ENCODE results near the gene NDST3. TPM values are rescaled to one million over a fixed set of nuclear protein-coding genes. Genes with fewer than 3 reads are reported as not detected.
"Not testable (repeated sequence)": the region's sequence is repeated elsewhere in the genome, so short reads cannot be mapped to it uniquely, and the experiment has no call there.

NDST3 gene
- total RNA-seq, 1 donor from 2014 or later = 1.5 TPM

DNA sequence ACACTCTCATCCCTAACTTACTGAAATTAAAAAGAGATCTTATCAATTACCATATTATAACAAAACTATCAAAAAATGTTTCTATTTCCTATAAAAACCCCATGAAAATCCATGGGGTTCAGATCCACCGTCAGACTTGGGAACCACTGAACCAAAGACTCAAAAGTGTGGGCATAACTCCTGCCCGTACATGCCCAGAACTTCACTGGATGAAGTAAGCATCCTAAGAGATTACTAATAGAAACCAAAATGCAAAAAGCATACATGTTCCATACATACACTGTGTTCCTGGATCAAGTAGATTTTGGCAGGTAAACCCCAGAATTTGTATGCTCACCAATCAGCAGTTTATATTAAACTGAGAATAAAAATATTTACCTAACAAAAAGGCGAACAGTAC is 252.4 kb downstream of the NDST3 start:
- Mint-ChIP-seq H3K4me1 (ENCODE audit: unreplicated experiment) (peaks cover 16% of the 10 kb centered on the region), H3K27me3 (no peaks in the 10 kb centered on the region), H3K27ac (no peak overlapping the region), H3K9me3 (no peaks in the 10 kb centered on the region), H3K36me3 (peaks cover 8% of the 10 kb centered on the region), H3K4me3 (no peak overlapping the region)
- TF ChIP-seq, protein P1, sequence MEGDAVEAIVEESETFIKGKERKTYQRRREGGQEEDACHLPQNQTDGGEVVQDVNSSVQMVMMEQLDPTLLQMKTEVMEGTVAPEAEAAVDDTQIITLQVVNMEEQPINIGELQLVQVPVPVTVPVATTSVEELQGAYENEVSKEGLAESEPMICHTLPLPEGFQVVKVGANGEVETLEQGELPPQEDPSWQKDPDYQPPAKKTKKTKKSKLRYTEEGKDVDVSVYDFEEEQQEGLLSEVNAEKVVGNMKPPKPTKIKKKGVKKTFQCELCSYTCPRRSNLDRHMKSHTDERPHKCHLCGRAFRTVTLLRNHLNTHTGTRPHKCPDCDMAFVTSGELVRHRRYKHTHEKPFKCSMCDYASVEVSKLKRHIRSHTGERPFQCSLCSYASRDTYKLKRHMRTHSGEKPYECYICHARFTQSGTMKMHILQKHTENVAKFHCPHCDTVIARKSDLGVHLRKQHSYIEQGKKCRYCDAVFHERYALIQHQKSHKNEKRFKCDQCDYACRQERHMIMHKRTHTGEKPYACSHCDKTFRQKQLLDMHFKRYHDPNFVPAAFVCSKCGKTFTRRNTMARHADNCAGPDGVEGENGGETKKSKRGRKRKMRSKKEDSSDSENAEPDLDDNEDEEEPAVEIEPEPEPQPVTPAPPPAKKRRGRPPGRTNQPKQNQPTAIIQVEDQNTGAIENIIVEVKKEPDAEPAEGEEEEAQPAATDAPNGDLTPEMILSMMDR (conservative IDR thresholded peaks at IDR 0.05) = no peak
- DNase-seq (ENCODE audit: extremely low spot score, unreplicated experiment) = no peak

DNA sequence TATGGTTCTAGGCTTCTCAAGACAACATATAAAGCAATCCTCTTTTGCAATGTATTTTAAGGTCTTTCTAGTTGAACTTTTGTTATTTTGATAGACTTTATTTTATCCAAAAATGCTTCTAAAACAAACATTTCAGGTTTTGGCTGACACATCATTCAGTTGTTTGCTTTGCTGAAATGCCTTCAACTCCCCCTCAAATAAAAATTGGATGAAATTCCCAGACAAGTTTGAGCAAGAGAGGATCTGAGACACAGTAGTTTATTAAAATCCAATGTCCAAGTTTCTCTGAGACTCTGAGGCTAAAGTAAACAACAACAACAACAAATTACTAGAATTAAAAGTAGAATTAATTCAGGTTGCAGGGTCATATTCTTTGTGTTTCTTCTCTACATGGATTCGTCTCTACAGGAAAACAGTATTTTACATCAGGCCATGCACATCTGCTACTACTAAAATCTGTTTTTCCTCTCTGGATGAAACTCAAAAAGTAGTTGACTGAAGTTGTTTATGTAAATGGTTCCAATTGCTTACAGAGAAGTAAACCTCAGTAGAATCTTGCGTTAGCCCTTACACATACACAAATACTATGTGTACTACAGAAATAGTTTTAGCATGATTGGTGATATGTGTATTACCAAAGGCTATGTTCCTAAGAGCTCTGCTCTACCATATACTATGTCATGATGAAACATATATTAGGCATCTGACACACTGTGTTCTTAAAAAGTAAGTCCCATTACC is 253.6 kb downstream of the NDST3 start:
- Mint-ChIP-seq H3K4me3 (no peak overlapping the region), H3K36me3 (peaks cover 3% of the 10 kb centered on the region), H3K27ac (no peak overlapping the region), H3K9me3 (no peaks in the 10 kb centered on the region), H3K4me1 (ENCODE audit: unreplicated experiment) (peaks cover 9% of the 10 kb centered on the region), H3K27me3 (no peaks in the 10 kb centered on the region)
- TF ChIP-seq, protein P1 (conservative IDR thresholded peaks at IDR 0.05) = no peak
- no peak for DNase-seq (ENCODE audit: extremely low spot score, unreplicated experiment)

DNA sequence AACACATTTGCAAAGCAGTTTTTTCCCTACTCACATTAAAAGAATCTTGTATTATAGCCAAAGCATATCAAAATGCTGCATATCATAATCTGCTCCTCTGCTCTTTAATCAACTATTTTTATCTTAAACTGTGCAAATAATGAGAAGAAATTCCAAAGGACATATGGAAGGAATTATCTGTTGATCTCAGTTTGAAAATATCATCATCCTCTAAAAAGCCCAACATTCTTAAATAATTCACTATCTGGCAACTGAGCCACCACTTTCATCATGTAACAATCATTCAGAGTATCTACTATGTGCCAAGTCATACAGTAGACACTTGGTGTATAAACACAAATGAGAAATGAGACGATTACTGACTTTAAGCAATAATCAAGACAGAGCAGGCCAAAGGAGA is 255.5 kb downstream of the NDST3 start:
- TF ChIP-seq, protein P1 (conservative IDR thresholded peaks at IDR 0.05) = no peak
- peaks cover 5% of the 10 kb centered on the region for H3K4me1 Mint-ChIP-seq (ENCODE audit: unreplicated experiment)
- H3K4me3 Mint-ChIP-seq = no peak overlapping the region
- peaks cover 3% of the 10 kb centered on the region for H3K36me3 Mint-ChIP-seq
- H3K9me3 Mint-ChIP-seq = no peaks in the 10 kb centered on the region
- no peak overlapping the region for H3K27ac Mint-ChIP-seq
- no peaks in the 10 kb centered on the region for H3K27me3 Mint-ChIP-seq
- DNase-seq (ENCODE audit: extremely low spot score, unreplicated experiment) = no peak

DNA sequence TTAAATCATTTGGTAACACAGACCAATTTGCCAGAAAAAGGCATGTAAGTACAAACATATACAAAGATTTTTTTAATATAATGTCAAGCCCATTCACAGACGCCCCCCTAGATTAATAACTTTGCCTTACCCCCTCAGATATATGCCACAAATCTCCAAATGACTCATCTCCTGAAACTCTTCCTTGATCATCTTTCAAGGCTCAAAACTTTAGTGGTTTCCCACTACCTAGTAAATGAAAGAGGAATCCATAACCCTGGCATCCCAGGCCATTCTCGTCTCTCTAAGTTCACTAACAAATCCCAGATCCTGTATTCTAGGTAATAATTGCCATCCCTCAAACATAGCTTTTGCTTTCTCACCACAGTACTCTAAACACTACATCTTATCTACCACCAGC is 256.7 kb downstream of the NDST3 start:
- no peak overlapping the region for H3K27ac Mint-ChIP-seq
- H3K9me3 Mint-ChIP-seq = no peaks in the 10 kb centered on the region
- no peak for DNase-seq (ENCODE audit: extremely low spot score, unreplicated experiment)
- H3K4me3 Mint-ChIP-seq = no peak overlapping the region
- TF ChIP-seq, protein P1 (conservative IDR thresholded peaks at IDR 0.05) = no peak
- no peaks in the 10 kb centered on the region for H3K27me3 Mint-ChIP-seq
- peaks cover 3% of the 10 kb centered on the region for H3K36me3 Mint-ChIP-seq
- peaks cover 5% of the 10 kb centered on the region for H3K4me1 Mint-ChIP-seq (ENCODE audit: unreplicated experiment)

DNA sequence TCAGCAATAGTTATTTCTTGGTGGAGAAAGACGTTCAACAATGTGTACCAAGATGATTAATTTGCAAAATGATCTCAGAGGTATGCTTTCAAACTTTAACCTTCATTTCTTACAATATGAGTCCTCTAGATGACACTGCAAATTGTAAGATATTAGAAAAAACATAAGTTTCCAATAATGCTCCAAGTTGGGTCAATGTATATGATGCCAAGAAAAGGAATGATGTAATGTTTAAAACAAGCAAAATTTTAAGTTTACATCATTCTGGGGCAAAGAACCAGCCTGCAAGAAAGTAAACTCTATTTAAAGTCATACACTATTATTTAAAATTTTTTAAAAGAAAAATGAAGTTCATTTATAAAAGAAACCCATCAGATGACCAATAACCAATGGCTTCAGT is 262.4 kb downstream of the NDST3 start:
- TF ChIP-seq, protein P1 (conservative IDR thresholded peaks at IDR 0.05) = no peak
- no peaks in the 10 kb centered on the region for H3K9me3 Mint-ChIP-seq

DNA sequence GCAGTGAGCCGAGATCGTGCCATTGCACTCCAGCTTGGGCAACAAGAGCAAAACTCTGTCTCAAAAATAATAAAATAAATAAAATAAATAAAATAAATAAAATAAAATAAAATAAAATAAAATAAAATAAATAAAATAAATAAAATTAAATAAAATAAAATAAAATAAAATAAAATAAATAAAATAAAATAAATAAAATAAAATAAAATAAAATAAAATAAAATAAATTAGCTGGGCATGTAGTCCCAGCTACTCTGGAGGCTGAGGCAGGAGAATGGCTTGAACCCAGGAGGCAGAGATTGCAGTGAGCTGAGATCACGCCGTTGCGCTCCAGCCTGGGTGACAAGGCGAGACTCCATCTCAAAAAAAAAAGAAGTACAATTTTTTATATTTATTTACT is 265.3 kb downstream of the NDST3 start:
- H3K9me3 Mint-ChIP-seq; H3K27me3 Mint-ChIP-seq; DNase-seq (ENCODE audit: extremely low spot score, unreplicated experiment); H3K36me3 Mint-ChIP-seq; H3K27ac Mint-ChIP-seq; H3K4me3 Mint-ChIP-seq; H3K4me1 Mint-ChIP-seq (ENCODE audit: unreplicated experiment): not testable (repeated sequence)

More for the DNA sequence above, 262.4 kb downstream of the NDST3 start:
- Mint-ChIP-seq H3K27me3 (no peaks in the 10 kb centered on the region), H3K4me1 (ENCODE audit: unreplicated experiment) (no peaks in the 10 kb centered on the region), H3K36me3 (no peaks in the 10 kb centered on the region), H3K4me3 (no peak overlapping the region), H3K27ac (no peak overlapping the region)
- DNase-seq (ENCODE audit: extremely low spot score, unreplicated experiment) = no peak
